GM12878 (cell line): ENCODE measurements around the gene PTK7. TPM values are rescaled to one million over a fixed set of nuclear protein-coding genes. Genes with fewer than 3 reads are reported as not detected.

Source experiments
- ATAC-seq: fragments of 200-7000 bp; cut with Tn5 transposase; 3 replicates; pipeline ENCODE4 v1.9.1; 2020; ENCODE audit warnings: mild to moderate bottlenecking, moderate library complexity
- BruUV-seq: library from RNA; stranded (reverse); fragments of 400-500 nt; replicated peaks from 2 replicates; lab custom pipeline; 2021; lab: Mats Ljungman, UMichigan
- CTCF ChIA-PET: fragments of 300-600 bp; sonication (Branson Sonifier 250); formaldehyde crosslinking; extraction: SDS; loops from one replicate; lab custom pipeline; 2021; ENCODE audit warnings: inconsistent platforms; lab: Yijun Ruan, JAX
- POLR2A ChIA-PET: fragments of 350-600 bp; formaldehyde crosslinking; extraction: SDS; loops from one replicate; lab custom pipeline; 2021; ENCODE audit warnings: inconsistent platforms; lab: Charles Lee
- RAD21 ChIA-PET: fragments of 300-600 bp; sonication (Branson Sonifier 250); formaldehyde crosslinking; loops from one replicate; lab custom pipeline; 2023; ENCODE audit warnings: antibody characterized with exemption; ENCODE audit not compliant: unreplicated experiment; lab: Charles Lee
- SMC1A ChIA-PET: fragments of 300-600 bp; sonication (Branson Sonifier 250); formaldehyde crosslinking; loops from one replicate; lab custom pipeline; 2023; ENCODE audit not compliant: unreplicated experiment, uncharacterized antibody; lab: Charles Lee
- DNase-seq: peaks from one replicate; pipeline ENCODE4 v3.0.0-alpha.2; 2011; ENCODE audit warnings: low read depth, low spot score
- FAIRE-seq: peaks from 3 replicates; lab custom pipeline; 2011; peaks lifted over from hg19 to GRCh38; lab: Jason Lieb, UNC
- H2AFZ ChIP-seq: 2 replicates; pipeline ENCODE4 v1.6.0; 2011; ENCODE audit warnings: low read depth, low read length, control low read depth; ENCODE audit not compliant: control insufficient read depth
- H3K27ac ChIP-seq: 2 replicates; pipeline ENCODE4 v1.5.1; 2011; ENCODE audit warnings: control low read depth; ENCODE audit not compliant: control insufficient read depth, insufficient read depth
- H3K27me3 ChIP-seq, 2 experiments: replicated peaks in 1 of 2; 2 replicates each; pipeline versions ENCODE4 v1.6.0 to v1.6.1; 2011; ENCODE audit warnings: low read length in 1 of 2; ENCODE audit not compliant: control insufficient read depth in 2 of 2, insufficient read depth in 2 of 2
- H3K36me3 ChIP-seq, 2 experiments: 2 replicates each; pipeline ENCODE4 v1.5.1; 2011; ENCODE audit warnings: low read length in 1 of 2; ENCODE audit not compliant: control insufficient read depth in 2 of 2, insufficient read depth in 2 of 2
- H3K4me1 ChIP-seq: 2 replicates; pipeline ENCODE4 v1.6.1; 2011; ENCODE audit warnings: mild to moderate bottlenecking, low read length, moderate library complexity, mixed read lengths; ENCODE audit not compliant: control insufficient read depth, insufficient read depth
- H3K4me2 ChIP-seq: 2 replicates; pipeline ENCODE4 v1.6.0; 2011; ENCODE audit warnings: control low read depth; ENCODE audit not compliant: control insufficient read depth, insufficient read depth
- H3K4me3 ChIP-seq: fragments of 200-600 bp; sonication (generic); 2 replicates; pipeline ENCODE4 v1.5.1; 2016
- H3K79me2 ChIP-seq: 2 replicates; pipeline ENCODE4 v1.6.0; 2011; ENCODE audit warnings: low read length; ENCODE audit not compliant: control insufficient read depth, insufficient read depth
- H3K9ac ChIP-seq: 2 replicates; pipeline ENCODE4 v1.8.0; 2011; ENCODE audit warnings: low read length, control low read depth, mixed read lengths; ENCODE audit not compliant: control insufficient read depth, insufficient read depth
- H3K9me3 ChIP-seq: replicated peaks from 3 replicates; pipeline ENCODE4 v1.5.1; 2011; ENCODE audit warnings: mild to moderate bottlenecking, low read length; ENCODE audit not compliant: control insufficient read depth, insufficient read depth
- H4K20me1 ChIP-seq: 2 replicates; pipeline ENCODE4 v1.6.0; 2011; ENCODE audit not compliant: control insufficient read depth, insufficient read depth
- BACH1 ChIP-seq: fragments of 450-650 bp; IDR thresholded peaks from 2 replicates; pipeline ENCODE4 v1.6.1; 2017; ENCODE audit warnings: mild to moderate bottlenecking, borderline replicate concordance
- CREB1 ChIP-seq: IDR thresholded peaks from 2 replicates; pipeline ENCODE4 v1.6.1; 2012; ENCODE audit warnings: low read depth, mild to moderate bottlenecking, inconsistent platforms
- FOS ChIP-seq: IDR thresholded peaks from 3 replicates; pipeline ENCODE4 v1.6.1; 2011; ENCODE audit warnings: borderline replicate concordance; ENCODE audit not compliant: insufficient read length; ENCODE audit errors: extremely low read depth
- HSF1 ChIP-seq: fragments of 150-350 bp; IDR thresholded peaks from 2 replicates; pipeline ENCODE4 v1.6.1; 2014; ENCODE audit warnings: mild to moderate bottlenecking, low read depth, low read length
- IKZF1 ChIP-seq: fragments of 450-650 bp; conservative IDR thresholded peaks from 2 replicates; pipeline ENCODE4 v1.6.1; 2017; ENCODE audit warnings: antibody characterized with exemption, mild to moderate bottlenecking
- JUNB ChIP-seq: IDR thresholded peaks from 2 replicates; pipeline ENCODE4 v1.6.1; 2016; ENCODE audit warnings: antibody characterized with exemption, mild to moderate bottlenecking
- JUND ChIP-seq: IDR thresholded peaks from 2 replicates; pipeline ENCODE4 v1.6.1; 2012; ENCODE audit warnings: low read depth, mild to moderate bottlenecking, low read length, improper control_type of control experiment, moderate library complexity
- MXI1 ChIP-seq: fragments of 150-350 bp; IDR thresholded peaks from 2 replicates; pipeline ENCODE4 v1.6.1; 2011; ENCODE audit warnings: low read depth, mild to moderate bottlenecking, inconsistent platforms, low read length, improper control_type of control experiment
- POLR2A ChIP-seq: IDR thresholded peaks from 2 replicates; pipeline ENCODE4 v1.6.1; 2011; ENCODE audit warnings: low read depth, mild to moderate bottlenecking, low read length
- POU2F2 ChIP-seq: IDR thresholded peaks from 3 replicates; pipeline ENCODE4 v1.6.1; 2011; ENCODE audit warnings: low read depth, mild to moderate bottlenecking, low read length, borderline replicate concordance
- RAD51 ChIP-seq: fragments of 450-650 bp; IDR thresholded peaks from 2 replicates; pipeline ENCODE4 v1.6.1; 2016; ENCODE audit warnings: moderate library complexity, mild to moderate bottlenecking, inconsistent platforms
- SKIL ChIP-seq: fragments of 450-650 bp; IDR thresholded peaks from 2 replicates; pipeline ENCODE4 v1.6.1; 2017; ENCODE audit warnings: mild to moderate bottlenecking, low read depth, inconsistent platforms; ENCODE audit not compliant: poor library complexity, severe bottlenecking
- SMARCA5 ChIP-seq: fragments of 450-650 bp; IDR thresholded peaks from 2 replicates; pipeline ENCODE4 v1.6.1; 2017; ENCODE audit warnings: mild to moderate bottlenecking
- STAT1 ChIP-seq: fragments of 450-650 bp; conservative IDR thresholded peaks from 2 replicates; pipeline ENCODE4 v1.6.1; 2014; ENCODE audit warnings: antibody characterized with exemption, mild to moderate bottlenecking
- WGBS: methylation state at CpG from one replicate; pipeline ENCODE4 v1.1.6; 2016; ENCODE audit warnings: low lambda C conversion rate; ENCODE audit not compliant: insufficient replicate concordance, insufficient coverage; ENCODE audit errors: missing lambda C conversion rate; 5-methylcytosine and 5-hydroxymethylcytosine counted together
- in situ Hi-C: fragments of 300-500 bp; cut with MboI; formaldehyde crosslinking; loops from 9 replicates; pipeline ENCODE4 v1.14.3; 2018; ENCODE audit warnings: mixed read lengths
- intact Hi-C: fragments of 100-400 bp; cut with micrococcal nuclease; formaldehyde crosslinking; loops from one replicate; pipeline ENCODE4 v1.14.2; 2022; ENCODE audit not compliant: unreplicated experiment
- polyA plus RNA-seq, 11 experiments: library from polyadenylated mRNA; depleted of rRNA in 4 of 11; unstranded in 6 of 11; stranded (reverse) in 5 of 11; fragments of >200 nt; fragmentation: Nextera tagmentation in 4 of 11; fragmentation: Illumina TruSeq in 1 of 11; extraction: Ambion mirVana in 4 of 11; extraction: Trizol in 1 of 11; gene quantifications; 1 replicate in 1 of 11; 2 replicates in 10 of 11; pipeline versions ENCODE4 v1.2.1 to v1.2.3, GENCODE V29; 2011 to 2016; ENCODE audit warnings: inconsistent platforms in 2 of 11, missing spikeins in 2 of 11, low read depth in 1 of 11
- total RNA-seq, 4 experiments: library from RNA; depleted of rRNA in 3 of 4; stranded (reverse); fragments of >200 nt in 3 of 4; fragmentation: Illumina TruSeq in 1 of 4; extraction: Trizol in 1 of 4; gene quantifications; 2 replicates each; pipeline versions ENCODE4 v1.2.1 to v1.2.3, GENCODE V29; 2013 to 2021
- TF ChIP-seq, protein P1 (sequence below): fragments of 450-650 bp; conservative IDR thresholded peaks from 2 replicates; pipeline ENCODE4 v1.6.1; 2017; ENCODE audit warnings: mild to moderate bottlenecking, moderate library complexity
- TF ChIP-seq, protein P2 (sequence below): fragments of 450-650 bp; IDR thresholded peaks from 2 replicates; pipeline ENCODE4 v1.6.1; 2016; ENCODE audit warnings: mild to moderate bottlenecking, moderate library complexity, borderline replicate concordance

The PTK7 gene
- total and polyA plus RNA-seq, 10 of the 15 experiments (the other 5 are each of a cell fraction or from before 2014, with no cell fraction given): 0.18 to 14.4 (median 3.3) TPM; not detected in 1

GRCh38 chr6:43097502-43097901, 21.4 kb downstream of the PTK7 start:
- Histone ChIP-seq H3K79me2 (no peaks in the 10 kb centered on the region), H3K4me2 (no peak overlapping the region), H4K20me1 (no peaks in the 10 kb centered on the region), H3K36me3 (no peaks in the 10 kb centered on the region), H2AFZ (no peak overlapping the region; the same call in 1 of the 2 replicates), H3K9me3 (no peaks in the 10 kb centered on the region), H3K4me1 (peaks cover 19% of the 10 kb centered on the region), H3K4me3 (no peak overlapping the region), H3K9ac (no peak overlapping the region), H3K27me3 (no peaks in the 10 kb centered on the region), H3K27ac (no peak overlapping the region)
- POLR2A ChIA-PET: interaction anchor here (0.6 to 3.2 kb wide), 7 partner anchors 8 to 280 kb away, joined by 3 to 12 read pairs (median 4); partner anchors contain the start of gene CNPY3
- WGBS: 81% methylated on average over 4 of the region's 4 CpGs
- TF ChIP-seq JUNB (no peak), IKZF1 (no peak), SKIL (no peak), RAD51 (no peak), POU2F2 (no peak), STAT1 (no peak), HSF1 (no peak), POLR2A (no peak), BACH1 (no peak), MXI1 (no peak), JUND (no peak), SMARCA5 (no peak), FOS (no peak), CREB1 (no peak)
- TF ChIP-seq, protein P1, sequence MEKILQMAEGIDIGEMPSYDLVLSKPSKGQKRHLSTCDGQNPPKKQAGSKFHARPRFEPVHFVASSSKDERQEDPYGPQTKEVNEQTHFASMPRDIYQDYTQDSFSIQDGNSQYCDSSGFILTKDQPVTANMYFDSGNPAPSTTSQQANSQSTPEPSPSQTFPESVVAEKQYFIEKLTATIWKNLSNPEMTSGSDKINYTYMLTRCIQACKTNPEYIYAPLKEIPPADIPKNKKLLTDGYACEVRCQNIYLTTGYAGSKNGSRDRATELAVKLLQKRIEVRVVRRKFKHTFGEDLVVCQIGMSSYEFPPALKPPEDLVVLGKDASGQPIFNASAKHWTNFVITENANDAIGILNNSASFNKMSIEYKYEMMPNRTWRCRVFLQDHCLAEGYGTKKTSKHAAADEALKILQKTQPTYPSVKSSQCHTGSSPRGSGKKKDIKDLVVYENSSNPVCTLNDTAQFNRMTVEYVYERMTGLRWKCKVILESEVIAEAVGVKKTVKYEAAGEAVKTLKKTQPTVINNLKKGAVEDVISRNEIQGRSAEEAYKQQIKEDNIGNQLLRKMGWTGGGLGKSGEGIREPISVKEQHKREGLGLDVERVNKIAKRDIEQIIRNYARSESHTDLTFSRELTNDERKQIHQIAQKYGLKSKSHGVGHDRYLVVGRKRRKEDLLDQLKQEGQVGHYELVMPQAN: no peak
- TF ChIP-seq, protein P2, sequence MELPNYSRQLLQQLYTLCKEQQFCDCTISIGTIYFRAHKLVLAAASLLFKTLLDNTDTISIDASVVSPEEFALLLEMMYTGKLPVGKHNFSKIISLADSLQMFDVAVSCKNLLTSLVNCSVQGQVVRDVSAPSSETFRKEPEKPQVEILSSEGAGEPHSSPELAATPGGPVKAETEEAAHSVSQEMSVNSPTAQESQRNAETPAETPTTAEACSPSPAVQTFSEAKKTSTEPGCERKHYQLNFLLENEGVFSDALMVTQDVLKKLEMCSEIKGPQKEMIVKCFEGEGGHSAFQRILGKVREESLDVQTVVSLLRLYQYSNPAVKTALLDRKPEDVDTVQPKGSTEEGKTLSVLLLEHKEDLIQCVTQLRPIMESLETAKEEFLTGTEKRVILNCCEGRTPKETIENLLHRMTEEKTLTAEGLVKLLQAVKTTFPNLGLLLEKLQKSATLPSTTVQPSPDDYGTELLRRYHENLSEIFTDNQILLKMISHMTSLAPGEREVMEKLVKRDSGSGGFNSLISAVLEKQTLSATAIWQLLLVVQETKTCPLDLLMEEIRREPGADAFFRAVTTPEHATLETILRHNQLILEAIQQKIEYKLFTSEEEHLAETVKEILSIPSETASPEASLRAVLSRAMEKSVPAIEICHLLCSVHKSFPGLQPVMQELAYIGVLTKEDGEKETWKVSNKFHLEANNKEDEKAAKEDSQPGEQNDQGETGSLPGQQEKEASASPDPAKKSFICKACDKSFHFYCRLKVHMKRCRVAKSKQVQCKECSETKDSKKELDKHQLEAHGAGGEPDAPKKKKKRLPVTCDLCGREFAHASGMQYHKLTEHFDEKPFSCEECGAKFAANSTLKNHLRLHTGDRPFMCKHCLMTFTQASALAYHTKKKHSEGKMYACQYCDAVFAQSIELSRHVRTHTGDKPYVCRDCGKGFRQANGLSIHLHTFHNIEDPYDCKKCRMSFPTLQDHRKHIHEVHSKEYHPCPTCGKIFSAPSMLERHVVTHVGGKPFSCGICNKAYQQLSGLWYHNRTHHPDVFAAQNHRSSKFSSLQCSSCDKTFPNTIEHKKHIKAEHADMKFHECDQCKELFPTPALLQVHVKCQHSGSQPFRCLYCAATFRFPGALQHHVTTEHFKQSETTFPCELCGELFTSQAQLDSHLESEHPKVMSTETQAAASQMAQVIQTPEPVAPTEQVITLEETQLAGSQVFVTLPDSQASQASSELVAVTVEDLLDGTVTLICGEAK: no peak
- DNase-seq (no peak), ATAC-seq (no peak), FAIRE-seq (no peak)
- BruUV-seq: no TSS peak
- RAD21 ChIA-PET: interaction anchor here (0.6 to 3.1 kb wide), 4 partner anchors 11 to 470 kb away, joined by 3 to 12 read pairs (median 4); no protein-coding TSS in a partner anchor
- in situ Hi-C loops (no loop called here), intact Hi-C loops (no loop called here)
- SMC1A ChIA-PET: interaction anchor here (0.6 to 3.2 kb wide), 6 partner anchors 10 to 423 kb away, joined by 3 to 20 read pairs (median 3); no protein-coding TSS in a partner anchor
- CTCF ChIA-PET: interaction anchor here (1.3 to 2.2 kb wide), 5 partner anchors 8 to 50 kb away, joined by 3 to 9 read pairs (median 4); no protein-coding TSS in a partner anchor
